Tracheal epithelial cell (primary cell): ENCODE data around the gene NMT1. TPM values are rescaled to one million over a fixed set of nuclear protein-coding genes. Genes with fewer than 3 reads are reported as not detected.

ENCODE experiments used
- total RNA-seq: library from RNA; depleted of rRNA; stranded (reverse); fragments of >200 nt; gene quantifications from 2 replicates; pipeline ENCODE4 v1.2.1, GENCODE V29; 2014

NMT1 gene
- 56.7 and 65.1 TPM in 2 replicates for total RNA-seq

GRCh38 chr17:45060797-45061605 is at the start of gene NMT1:
Gene NMT1, plus strand, starts transcription at chr17:45061317. Its CDS starts 13 bp downstream, at chr17:45061330.

GRCh38 chr17:45051060-45051719 is 9.9 kb upstream of the NMT1 start, which contains the start of gene DCAKD:
Gene DCAKD, minus strand, starts transcription at chr17:45051632. Its CDS starts 16,747 bp downstream, at chr17:45034885.

GRCh38 chr17:45132320-45132571 is 71.1 kb downstream of the NMT1 start, which contains the start of gene PLCD3:
Gene PLCD3, minus strand, starts transcription at chr17:45132515. Its CDS starts 105 bp downstream, at chr17:45132410.

GRCh38 chr17:45135192-45135977 is 74.3 kb downstream of the NMT1 start, which contains the start of gene ACBD4:
Gene ACBD4, plus strand, starts transcription at chr17:45135687. Its CDS starts 458 bp downstream, at chr17:45136145.

GRCh38 chr17:45148183-45149036 is 87.3 kb downstream of the NMT1 start, which contains the start of gene HEXIM1:
Gene HEXIM1, plus strand, starts transcription at chr17:45148475. Its CDS starts 716 bp downstream, at chr17:45149191.

Other genes starting within 250 kb of the NMT1 start
- gene GJC1, start 231.0 kb upstream of the NMT1 start, total RNA-seq = under 0.01 and 12.3 TPM in 2 replicates
- gene HIGD1B, start 213.4 kb upstream of the NMT1 start, total RNA-seq = not detected in 2 replicates
- gene EFTUD2, start 161.9 kb upstream of the NMT1 start, total RNA-seq = 58.0 and 87.7 TPM in 2 replicates
- not detected in 2 replicates for gene GFAP, start 145.8 kb upstream of the NMT1 start, total RNA-seq
- gene KIF18B, start 113.5 kb upstream of the NMT1 start, total RNA-seq = 0.24 TPM in 1 of 2 replicates, not detected in the other
- not detected in 2 replicates for gene C1QL1, start 93.0 kb upstream of the NMT1 start, total RNA-seq
- gene DCAKD, start 9.7 kb upstream of the NMT1 start, total RNA-seq = 37.8 and 43.9 TPM in 2 replicates
- gene PLCD3, start 71.2 kb downstream of the NMT1 start, total RNA-seq = 68.0 and 144 TPM in 2 replicates
- 4.1 and 5.3 TPM in 2 replicates for gene ACBD4, start 74.4 kb downstream of the NMT1 start, total RNA-seq
- gene HEXIM1, start 87.2 kb downstream of the NMT1 start, total RNA-seq = 6.6 and 6.7 TPM in 2 replicates
- 4.1 and 7.9 TPM in 2 replicates for gene HEXIM2, start 100.6 kb downstream of the NMT1 start, total RNA-seq
- 0.85 and 6.0 TPM in 2 replicates for gene FMNL1, start 160.6 kb downstream of the NMT1 start, total RNA-seq
- gene SPATA32, start 200.8 kb downstream of the NMT1 start, total RNA-seq = not detected in 2 replicates